Measurements from ENCODE around the gene UBAP2.
"Not testable (repeated sequence)": the region's sequence is repeated elsewhere in the genome, so short reads cannot be mapped to it uniquely, and the experiment has no call there.

UBAP2 gene

DNA sequence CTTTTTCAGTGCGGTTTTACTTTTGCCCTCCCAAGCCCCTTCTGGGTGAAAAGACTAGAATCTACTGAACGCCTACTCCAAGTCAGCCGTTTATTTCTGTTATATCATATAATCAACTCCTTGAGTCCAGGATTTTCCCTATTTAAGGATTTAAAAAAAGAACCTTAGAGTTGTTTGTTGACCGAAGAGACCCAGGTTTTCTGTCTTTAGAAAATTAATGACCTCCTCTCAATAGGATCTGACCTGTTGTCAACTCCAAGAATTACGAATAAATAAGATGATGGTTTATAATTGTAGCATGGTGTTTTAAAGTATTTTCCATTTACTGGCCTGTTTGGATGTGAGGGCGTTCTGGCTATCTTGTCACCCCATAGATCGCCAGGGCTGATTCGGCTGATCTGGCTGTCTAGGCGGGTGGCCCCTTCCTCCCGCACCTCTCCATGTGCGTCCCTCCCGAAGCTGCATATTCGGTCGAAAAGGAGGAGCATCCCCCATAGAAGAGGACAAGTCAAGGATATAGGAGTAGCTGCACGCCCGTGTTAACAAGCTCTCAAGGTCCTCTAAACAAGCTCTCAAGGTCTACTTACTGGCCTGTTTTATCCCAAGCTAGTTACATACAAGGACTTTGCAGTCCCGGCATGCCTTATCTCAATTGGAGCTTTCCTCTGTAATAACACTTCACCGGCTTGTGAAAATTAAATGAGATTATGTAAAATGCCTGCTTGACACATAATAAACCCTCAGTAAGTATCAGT lies 1.1 kb upstream of the UBAP2 start:
- DNase-seq (ENCODE audit: extremely low read depth in 1 of 2, low read depth in 1 of 2): no peak

DNA sequence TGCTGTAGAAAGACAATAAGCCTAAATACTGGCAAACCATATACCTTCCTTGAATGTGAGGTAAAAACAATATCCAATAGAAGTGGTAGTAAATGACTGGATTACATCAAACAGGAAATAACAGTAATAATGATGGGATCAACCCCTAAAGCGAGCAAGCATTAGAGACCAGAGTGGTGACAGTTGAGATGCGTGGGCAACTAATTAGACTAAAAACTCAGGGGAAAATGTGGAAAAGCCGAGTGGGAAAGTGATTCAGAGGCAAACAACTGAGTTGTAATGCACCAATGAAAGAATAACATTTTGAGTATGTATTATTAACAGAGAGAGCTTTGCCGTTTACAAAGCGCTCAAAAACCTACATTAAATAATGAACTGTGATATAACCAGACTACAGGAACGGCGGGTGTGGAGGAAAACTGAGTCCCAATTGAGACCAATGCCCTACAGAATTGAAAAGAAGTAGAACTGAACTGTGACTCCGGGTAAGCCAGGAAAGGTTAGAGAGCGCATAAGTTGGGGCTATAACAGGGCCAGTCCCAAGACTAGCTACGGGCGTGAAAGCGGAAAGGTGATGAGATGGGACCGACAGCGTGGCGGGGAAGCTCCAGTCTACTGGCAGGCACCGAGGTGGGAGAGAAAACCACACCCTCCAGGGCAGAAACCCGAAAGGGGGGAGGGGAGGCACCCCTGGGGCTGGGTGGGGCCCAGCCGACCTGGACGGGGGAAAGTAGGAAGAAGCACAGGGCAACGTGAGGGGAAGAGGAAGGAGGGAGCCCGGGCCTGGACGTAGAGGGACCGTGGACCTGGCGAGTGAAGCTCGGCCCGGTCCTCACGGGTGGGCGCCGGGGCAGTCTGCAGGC lies 592 bp downstream of the UBAP2 start:
- peak; percentile 7 to 19 for DNase-seq (ENCODE audit: extremely low read depth in 1 of 2, low read depth in 1 of 2)

DNA sequence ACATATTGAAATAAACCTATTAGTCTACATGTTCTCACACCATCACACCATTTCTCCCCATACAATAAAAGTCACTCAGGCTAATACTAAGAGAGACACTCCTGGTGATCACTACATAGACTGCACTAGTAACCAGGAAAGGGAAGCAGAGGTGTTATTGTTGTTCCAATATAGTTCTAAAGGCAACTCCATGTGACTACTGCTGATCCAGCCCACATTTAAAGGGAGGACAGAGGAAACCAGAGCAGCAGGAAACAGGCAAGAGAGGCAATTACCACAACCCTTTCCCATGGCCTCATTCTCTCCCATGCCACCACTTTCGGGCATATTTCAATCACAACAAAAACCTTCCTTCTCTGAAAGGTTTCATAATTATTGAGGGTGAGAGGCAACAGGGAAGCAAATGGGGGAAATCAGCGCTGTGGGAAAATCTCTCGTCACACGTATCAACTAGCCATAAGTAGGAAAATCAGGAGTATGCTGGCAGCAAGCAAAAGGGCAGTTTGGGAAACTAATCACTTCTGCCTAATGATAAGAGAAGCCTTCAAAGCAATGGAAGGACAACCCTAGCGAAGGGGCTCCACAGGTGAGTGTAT lies 1.8 kb downstream of the UBAP2 start:
- DNase-seq (ENCODE audit: extremely low read depth in 1 of 2, low read depth in 1 of 2): no peak

DNA sequence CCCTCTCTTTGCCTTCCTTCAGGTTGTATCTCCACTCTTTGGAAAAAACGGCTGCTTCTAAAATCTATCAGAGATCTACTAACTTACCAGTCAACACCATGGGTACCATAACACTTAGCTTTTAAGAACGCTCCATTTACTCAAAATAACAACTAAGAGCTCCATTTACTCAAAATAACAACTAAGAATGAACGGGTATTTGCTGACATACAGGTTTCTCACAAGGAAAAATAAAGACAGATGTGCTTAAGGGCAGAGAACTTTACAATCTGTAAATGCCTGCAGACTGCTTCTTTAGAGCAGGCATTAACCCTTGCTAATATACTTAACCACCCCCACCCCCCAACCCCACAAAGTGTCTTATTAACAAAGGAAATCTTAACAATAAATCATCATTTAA lies 2.8 kb downstream of the UBAP2 start:
- no peak for DNase-seq (ENCODE audit: extremely low read depth in 1 of 2, low read depth in 1 of 2)

DNA sequence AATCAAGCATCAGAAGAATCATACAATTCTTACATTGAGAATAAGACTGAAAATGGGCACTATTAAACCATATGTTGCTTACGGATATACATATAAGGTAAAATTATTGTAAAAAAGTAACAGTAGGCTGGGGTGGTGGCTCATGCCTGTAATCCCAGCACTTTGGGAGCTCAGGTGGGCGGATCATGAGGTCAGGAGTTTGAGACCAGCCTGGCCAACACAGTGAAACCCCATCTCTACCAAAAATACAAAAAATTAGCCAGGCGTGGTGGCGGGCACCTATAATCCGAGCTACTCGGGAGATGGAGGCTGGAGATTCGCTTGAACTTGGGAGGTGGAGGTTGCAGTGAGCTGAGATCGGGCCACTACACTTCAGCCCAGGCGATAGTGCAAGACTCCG lies 6.6 kb downstream of the UBAP2 start:
- not testable (repeated sequence) for DNase-seq (ENCODE audit: extremely low read depth in 1 of 2, low read depth in 1 of 2)

DNA sequence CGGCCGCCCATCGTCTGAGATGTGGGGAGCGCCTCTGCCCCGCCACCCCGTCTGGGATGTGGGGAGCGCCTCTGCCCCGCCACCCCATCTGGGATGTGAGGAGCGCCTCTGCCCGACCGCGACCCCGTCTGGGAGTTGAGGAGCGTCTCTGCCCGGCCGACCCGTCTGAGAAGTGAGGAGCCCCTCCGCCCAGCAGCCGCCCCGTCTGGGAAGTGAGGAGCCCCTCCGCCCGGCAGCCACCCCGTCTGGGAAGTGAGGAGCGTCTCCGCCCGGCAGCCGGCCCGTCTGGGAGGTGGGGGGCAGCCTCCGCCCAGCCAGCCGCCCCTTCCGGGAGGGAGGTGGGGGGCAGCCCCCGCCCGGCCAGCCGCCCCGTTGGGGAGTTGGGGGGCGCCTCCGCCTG lies 9.8 kb downstream of the UBAP2 start:
- not testable (repeated sequence) for DNase-seq (ENCODE audit: extremely low read depth in 1 of 2, low read depth in 1 of 2)

DNA sequence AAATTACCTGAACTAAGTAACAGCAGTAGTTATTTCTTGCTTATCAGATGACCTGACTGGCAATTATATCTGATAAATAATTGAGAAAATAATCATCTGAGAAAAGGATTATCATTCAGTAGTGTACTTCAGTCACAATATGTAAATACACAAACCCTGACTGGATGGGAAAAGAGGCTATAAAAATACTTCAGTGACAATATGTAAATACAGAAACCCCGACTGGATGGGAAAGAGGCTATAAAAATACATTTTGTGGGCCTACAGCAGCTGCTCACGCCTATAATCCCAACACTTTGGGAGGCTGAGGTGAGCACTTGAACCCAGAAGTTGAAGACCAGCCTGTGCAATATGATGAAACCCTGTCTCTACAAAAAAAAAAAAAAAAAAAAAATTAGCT lies 11.1 kb downstream of the UBAP2 start:
- DNase-seq (ENCODE audit: extremely low read depth in 1 of 2, low read depth in 1 of 2): no peak

DNA sequence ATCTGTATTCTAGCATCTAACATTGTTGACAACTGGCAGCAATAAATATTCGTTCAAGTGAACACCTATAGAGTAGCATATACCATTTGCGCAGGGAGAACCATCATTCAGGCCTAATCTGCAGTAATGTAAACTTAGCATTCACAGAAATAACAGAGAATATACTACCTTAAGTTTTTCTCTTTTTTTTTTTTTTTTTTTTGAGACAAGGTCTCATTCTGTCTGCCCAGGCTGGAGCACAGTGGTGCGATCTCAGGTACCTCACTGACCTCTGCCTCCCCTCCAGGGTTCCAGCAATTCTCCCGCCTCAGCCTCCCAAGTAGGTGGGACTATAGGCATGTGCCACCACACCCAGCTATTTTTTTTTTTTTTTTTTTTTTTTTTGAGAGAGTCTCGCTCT lies 12.1 kb downstream of the UBAP2 start:
- DNase-seq (ENCODE audit: extremely low read depth in 1 of 2, low read depth in 1 of 2): no peak

DNA sequence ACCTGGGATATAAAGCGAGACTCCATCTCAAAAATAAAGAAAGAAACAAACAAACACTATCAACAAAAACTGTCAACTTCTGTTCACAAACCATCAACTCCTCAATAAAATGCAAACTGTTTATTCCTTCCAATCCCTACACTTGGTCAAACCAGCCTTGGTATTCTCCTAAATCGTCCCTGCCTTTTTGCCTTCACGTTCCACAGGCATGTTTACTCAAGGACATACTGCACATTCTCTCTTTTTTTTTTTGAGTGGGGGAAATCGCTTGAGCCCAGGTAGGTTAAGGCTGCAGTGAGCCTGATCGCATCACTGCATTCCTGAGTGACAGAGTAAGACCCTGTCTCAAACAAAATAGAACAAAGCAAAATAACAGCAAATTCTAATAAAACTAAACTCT lies 13.0 kb downstream of the UBAP2 start:
- DNase-seq (ENCODE audit: extremely low read depth in 1 of 2, low read depth in 1 of 2): no peak

DNA sequence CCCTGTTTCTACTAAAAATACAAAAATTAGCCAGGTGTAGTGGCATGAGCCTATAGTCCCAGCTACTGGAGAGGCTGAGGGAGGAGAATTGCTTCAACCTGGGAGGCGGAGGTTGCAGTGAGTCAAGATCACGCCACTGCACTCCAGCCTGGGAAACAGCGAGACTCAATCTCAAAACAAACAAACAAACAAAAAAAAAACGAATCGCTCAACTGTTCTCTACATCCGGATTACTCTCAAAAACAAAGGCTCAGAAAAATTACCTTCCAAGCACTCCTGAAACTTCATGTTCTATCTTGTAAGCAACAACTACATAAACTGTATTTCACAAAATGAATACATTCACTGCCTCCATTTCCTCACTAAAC lies 14.0 kb downstream of the UBAP2 start:
- DNase-seq (ENCODE audit: extremely low read depth in 1 of 2, low read depth in 1 of 2): no peak

DNA sequence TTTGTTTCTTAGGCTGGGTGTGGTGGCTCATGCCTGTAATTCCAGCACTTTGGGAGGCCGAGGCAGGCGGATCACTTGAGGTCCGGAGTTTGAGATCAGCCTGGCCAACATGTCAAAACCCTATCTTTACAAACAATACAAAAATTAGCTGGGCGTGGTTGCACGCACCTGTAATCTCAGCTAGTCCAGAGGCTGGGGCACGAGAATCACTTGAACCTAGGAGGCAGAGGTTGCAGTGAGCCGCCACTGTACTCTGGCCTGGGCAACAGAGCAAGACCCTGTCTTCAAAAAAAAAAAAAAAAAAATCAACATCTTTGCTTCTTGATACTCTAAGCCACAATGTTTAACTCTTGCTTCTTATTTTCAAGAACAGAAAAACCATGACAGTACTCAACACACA lies 16.1 kb downstream of the UBAP2 start:
- DNase-seq (ENCODE audit: extremely low read depth in 1 of 2, low read depth in 1 of 2): no peak

DNA sequence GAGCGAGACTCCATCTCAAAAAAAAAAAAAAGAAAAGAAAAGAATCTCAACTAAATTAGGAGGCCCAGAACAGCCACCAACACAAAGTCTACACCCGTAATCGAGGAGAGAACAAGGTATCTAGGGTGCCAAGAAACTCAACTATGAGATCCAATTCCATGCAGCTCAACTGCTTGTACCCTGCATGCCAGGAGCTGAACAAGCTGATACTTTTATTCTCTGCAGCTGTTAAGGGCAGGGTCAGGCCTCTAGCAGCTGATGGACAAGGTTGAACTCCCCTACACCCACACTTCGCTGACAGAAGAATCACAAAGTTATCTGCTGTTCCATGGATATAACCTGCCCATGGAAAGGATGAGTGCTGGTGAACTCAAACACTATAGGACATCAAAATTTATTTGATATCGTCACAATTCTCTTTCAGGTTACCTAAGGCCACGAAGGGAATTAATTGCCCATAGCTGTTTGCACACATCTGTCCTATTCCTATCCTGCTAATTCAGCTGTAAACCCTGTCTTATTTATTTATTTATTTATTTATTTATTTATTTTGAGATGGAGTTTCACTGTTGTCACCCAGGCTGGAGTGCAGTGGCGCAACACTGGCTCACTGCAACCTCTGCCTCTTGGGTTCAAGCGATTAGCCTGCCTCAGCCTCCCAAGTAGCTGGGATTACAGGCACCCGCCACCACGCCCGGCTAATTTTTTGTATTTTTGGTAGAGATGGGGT lies 20.7 kb downstream of the UBAP2 start:
- DNase-seq (ENCODE audit: extremely low read depth in 1 of 2, low read depth in 1 of 2): no peak

DNA sequence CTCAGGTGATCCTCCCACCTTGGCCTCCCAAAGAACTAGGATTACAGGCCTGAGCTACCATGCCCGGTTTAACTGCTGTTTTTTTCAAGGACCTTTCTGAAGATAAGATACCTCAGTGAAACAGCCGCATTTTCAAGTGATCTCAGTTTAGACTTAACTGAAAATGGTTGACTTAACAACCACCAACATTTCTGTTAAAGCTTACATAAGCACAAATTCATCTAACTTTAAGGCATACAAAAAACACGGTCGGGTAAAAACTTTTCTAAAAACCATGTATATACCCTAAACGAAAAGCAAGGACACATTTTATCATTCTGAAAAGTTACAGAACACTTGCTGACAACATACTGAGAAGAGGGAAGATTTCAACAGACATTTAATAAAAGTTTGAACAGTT lies 22.9 kb downstream of the UBAP2 start:
- no peak for DNase-seq (ENCODE audit: extremely low read depth in 1 of 2, low read depth in 1 of 2)

DNA sequence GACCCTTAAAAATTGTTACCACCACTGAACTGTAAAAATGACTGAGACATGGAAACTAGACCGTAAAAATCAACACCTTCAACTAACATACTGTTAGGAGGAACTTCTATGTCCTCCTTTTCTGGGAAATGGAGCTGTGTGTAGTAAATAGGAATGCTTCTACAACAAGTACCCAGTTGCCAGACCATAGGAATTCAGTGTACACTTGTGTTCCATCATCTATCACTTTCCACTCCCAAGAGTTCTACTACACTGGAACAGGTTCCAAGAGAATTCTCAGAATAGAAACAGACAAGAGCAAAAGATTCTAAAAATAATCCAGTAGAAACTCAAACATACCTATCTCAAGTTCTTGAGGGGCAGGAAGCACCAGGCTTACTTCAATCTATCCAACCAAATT lies 23.6 kb downstream of the UBAP2 start:
- DNase-seq (ENCODE audit: extremely low read depth in 1 of 2, low read depth in 1 of 2): no peak

DNA sequence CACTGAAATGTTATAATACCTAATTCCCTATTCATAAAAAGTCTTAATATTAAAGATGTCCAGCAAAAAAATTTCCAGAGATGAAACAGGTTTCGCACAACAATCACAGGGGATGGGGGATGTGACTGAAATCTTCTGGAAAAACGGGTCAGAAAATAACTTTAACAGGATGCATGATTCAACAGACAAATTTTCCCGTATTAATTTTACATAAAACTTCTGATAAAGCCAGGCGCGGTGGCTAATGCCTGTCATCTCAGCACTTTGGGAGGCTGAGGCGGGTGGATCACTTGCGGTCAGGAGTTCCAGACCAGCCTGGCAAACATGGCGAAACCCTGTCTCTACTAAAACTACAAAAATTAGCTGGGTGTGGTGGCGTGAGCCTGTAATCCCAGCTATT lies 24.2 kb downstream of the UBAP2 start:
- not testable (repeated sequence) for DNase-seq (ENCODE audit: extremely low read depth in 1 of 2, low read depth in 1 of 2)

DNA sequence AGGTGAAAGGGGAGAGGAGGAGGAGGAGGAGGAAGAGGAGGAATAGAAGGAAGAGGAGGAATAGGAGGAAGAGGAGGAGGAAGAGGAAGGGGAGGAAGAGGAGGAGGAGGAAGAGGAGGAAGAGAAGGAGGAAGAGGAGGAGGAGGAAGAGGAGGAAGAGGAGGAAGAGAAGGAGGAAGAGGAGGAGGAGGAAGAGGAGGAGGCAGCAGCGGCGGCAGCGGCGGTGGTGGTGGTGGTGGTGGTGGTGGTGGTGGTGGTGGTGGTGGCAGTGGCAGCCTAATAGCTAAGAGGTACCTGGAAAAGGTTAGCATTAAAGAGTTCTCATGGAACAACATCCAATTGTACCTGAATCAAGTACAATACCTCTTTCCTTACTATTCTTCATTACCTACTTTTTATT lies 32.5 kb downstream of the UBAP2 start:
- no peak for DNase-seq (ENCODE audit: extremely low read depth in 1 of 2, low read depth in 1 of 2)

DNA sequence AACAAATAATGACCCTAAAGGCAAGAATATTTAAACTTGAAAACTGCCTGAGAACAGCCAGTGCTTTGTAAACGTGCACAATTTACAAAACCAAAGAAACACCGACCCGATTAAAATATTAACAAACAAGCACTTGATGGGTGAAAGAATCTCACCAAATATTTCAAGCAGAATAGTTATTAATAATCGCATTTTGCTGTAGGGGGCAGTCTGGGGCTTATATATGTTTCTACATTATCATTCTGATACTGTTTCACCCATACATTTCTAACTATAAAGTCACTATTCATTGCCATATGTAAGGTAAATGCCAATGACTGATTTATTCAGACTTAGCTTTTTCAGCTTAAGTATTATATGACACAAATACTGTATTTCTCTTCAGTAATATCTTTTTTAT lies 37.7 kb downstream of the UBAP2 start:
- no peak for DNase-seq (ENCODE audit: extremely low read depth in 1 of 2, low read depth in 1 of 2)

DNA sequence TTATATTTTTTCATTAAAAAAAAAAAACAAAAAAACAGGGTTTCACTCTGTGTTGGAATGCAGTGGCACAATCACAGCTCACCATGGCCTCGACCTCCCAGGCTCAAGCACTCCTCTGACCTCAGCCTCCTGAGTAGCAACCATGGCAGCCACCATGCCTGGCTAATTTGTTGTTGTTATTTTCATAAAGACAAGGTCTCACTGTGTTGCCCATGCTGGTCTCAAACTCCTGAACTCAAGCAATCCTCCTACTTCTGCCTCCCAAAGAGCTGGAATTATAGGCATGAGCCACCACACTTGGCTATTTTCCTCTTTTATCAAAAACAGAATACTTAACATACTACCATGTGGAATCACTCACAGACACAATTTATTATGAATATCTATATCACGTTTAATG lies 46.7 kb downstream of the UBAP2 start:
- DNase-seq (ENCODE audit: extremely low read depth in 1 of 2, low read depth in 1 of 2): no peak

DNA sequence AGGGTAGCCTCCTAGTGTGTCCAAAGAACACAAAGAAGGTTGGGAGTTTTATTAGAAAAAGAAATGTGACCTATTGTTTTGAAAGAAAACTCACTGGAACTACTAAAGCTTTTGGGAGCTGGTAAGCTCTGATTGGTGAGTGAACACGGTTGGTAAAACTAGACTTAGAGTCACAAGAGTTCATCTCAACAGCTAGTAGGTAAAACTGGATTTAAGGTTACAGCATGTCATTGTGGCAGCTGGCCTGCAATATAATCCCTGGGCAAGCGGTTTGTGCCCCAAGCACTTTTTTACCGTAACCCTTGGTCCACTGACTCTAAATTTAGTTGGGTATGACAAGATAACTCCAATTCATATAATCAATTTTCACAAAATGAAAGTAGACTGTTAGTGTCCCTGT lies 47.4 kb downstream of the UBAP2 start:
- no peak for DNase-seq (ENCODE audit: extremely low read depth in 1 of 2, low read depth in 1 of 2)

DNA sequence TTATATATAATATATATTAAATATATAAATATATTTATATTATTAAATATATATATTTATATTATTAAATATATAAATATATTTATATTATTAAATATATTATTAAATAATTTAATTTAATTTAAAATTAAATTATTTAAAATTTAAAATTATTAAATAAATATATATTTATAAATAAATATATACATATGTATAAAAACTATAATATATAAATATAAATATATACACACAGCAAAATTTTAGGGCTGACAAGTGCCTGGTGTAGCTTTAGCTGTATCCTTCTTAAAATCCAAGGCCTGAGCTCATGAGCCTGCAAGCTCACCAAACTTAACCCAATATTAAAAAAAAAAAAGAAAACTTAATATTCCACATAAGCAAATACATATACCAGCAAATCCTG lies 53.2 kb downstream of the UBAP2 start:
- DNase-seq (ENCODE audit: extremely low read depth in 1 of 2, low read depth in 1 of 2): no peak

DNA sequence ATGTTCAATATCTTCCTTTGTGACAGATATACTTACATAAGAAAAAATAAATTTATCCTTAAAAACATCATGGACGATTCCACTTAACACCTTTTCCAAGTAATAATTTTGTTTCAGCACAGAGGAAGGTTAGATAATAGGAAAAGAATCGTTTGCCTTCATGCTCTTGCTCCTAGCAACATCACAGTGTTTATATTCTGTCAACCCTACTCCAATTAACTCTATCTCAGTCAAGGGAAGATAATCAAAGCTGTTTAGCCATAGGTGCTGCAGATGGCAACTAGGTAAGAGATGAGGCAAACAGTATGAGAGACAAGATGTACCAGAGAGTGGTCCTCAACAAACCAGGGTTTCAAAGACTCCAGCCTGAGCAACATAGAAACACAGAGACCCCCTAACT lies 55.6 kb downstream of the UBAP2 start:
- no peak for DNase-seq (ENCODE audit: extremely low read depth in 1 of 2, low read depth in 1 of 2)
